GM18520 (cell line): ENCODE measurements around the gene CYP27B1.

ENCODE experiments used
- ATAC-seq: cut with Tn5 transposase; IDR thresholded peaks from one replicate; pipeline ENCODE4 v1.9.1; 2021; ENCODE audit not compliant: unreplicated experiment

The CYP27B1 gene

DNA sequence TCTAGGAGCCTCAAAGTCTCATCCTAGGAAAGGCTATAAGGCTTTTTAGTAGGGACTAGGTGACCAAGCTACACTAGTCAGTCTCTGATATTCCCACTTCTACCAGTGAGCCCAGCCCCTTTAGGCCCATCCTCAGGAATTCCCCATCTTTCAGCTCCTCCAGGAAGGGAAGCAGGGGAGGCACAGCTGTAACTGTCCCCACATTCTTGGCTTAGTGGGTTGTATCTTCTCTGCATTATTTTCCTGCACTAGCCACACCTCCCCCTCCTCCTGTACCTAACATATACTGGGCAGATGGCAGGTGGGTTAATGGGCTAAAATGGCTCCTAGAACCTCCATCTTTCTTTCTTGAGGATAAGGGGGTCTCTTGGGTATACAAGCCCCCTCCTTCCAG is 424 bp upstream of the CYP27B1 start:
- no peak for ATAC-seq

- no peak for ATAC-seq
Measured at GRCh38 chr12:57765698-57766463, 997 bp downstream of the CYP27B1 start.

GRCh38 chr12:57765003-57765697 is 1.7 kb downstream of the CYP27B1 start:
- no peak for ATAC-seq

- no peak for ATAC-seq
Measured at GRCh38 chr12:57764662-57765002, 2.2 kb downstream of the CYP27B1 start.

DNA sequence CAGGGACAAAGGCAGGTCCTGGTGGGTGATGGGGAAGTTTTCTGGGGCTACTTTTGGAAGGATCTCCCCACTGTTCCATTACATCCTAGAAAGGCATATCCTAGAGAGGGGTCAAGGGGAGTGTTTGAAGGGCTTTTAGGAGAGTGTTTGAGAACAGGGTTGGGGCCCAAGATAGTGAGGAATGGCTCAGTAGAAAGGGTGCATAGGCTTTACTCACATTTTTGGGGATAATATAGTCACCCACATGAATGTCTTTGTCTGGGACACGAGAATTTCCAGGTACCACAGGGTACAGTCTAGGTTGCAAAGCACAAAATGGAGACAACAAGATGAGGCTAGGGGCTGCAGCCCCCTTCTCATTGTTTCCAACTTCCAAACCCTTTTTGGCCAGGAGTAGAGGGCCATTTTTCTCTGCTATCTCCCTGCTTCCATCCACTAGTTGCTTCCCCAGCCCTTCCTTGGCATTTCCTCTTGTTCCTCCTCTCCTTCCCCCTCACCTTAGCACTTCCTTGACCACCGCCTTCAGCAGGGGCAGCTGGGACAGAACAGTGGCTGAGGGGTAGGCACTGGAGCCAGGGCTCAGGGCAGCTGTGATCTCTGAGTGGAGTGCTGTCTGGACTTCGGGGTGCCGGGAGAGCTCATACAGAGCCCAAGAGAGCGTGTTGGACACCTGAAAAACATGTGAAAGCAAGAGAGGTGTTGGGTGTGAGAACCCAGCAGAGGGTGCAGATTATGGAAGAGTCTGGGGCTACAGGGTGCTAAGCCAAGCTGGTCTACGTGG is 2.8 kb downstream of the CYP27B1 start:
- ATAC-seq = no peak

- no peak for ATAC-seq
Measured at GRCh38 chr12:57762463-57762862, 4.4 kb downstream of the CYP27B1 start.

GRCh38 chr12:57761391-57761998 is 5.4 kb downstream of the CYP27B1 start:
- ATAC-seq = no peak

GRCh38 chr12:57760347-57760982 is 6.4 kb downstream of the CYP27B1 start:
- ATAC-seq = no peak

DNA sequence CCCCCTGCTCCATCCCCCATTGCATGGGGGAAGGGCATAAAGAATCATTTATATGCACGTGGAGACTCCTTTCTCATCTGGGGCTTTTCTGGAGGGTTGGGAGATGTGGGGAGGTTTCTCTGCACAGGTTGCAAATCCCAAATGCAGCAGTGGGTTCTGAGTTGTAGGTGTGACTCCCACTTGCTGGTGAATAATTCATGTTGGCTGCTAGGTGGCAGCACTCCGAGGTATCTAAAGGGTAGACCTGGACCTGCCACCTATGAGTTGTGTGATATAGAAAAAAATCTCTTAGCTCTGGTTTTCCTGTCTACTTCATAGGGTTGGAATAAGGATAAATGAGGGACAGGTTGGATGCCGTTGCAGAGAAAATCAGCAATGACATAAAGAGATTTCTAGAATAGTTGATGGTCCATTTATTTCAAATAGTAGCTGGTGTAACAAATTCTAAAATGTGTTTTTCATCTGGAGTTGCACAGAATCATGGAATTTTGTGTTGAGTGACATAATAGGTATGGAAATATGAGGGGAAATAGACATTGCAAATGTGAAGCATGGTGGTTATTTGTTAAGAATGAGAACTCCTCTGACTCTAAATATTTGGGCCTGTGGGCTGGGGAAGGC is 7.4 kb downstream of the CYP27B1 start:
- ATAC-seq = no peak

DNA sequence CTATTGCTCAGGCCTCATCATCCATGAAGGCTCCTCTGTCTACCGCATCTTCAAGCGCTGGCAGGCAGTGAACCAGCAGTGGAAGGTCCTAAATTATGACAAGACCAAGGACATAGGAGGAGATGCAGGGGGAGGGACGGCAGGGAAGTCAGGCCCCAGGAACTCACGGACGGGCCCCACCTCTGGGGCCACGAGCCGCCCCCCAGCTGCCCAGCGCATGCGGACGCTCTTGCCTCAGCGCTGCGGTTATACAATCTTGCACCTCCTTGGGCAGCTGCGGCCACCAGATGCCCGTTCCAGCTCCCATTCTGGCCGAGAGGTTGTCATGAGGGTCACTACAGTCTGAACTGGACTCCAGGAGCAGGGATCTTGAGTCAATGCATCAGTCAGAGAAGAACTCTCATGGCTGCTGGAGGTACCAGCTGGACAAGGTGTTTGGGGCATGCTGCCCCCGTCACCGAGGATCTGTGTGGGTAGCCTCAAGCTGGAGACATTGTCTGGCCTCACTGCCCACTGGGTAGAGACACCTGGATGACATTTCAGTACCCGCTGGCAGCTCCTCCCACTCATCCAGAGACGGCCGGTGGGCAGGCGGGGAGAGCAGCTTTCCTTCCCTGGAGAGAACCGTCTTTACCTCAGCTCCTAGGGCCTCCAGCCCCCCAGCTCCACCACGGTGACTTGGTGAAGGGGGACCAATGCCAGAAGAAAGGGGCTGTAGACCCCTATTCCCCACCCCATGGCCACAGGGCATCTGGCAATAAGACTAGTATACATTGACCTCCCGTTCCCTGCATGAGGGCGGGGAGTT is 8.1 kb downstream of the CYP27B1 start:
- no peak for ATAC-seq

- no peak for ATAC-seq
Measured at GRCh38 chr12:57757771-57758170, 9.1 kb downstream of the CYP27B1 start.

GRCh38 chr12:57756406-57757341 is 10.2 kb downstream of the CYP27B1 start:
- ATAC-seq = no peak

GRCh38 chr12:57755454-57756372 is 11.2 kb downstream of the CYP27B1 start:
- no peak for ATAC-seq

DNA sequence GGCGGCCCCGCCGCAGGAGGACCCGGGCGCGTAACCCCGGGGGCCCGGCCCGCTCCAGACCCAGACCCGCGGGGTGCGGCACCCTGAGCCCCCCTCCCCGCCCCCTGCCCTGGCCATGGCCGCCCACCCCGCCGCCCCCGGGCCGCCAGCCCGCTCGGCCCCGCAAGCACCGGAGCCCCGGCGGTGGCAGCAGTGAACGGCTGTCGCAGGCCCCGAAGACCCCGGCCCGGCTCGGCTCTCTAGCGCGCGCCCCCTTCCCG is 11.8 kb downstream of the CYP27B1 start:
- ATAC-seq = no peak

DNA sequence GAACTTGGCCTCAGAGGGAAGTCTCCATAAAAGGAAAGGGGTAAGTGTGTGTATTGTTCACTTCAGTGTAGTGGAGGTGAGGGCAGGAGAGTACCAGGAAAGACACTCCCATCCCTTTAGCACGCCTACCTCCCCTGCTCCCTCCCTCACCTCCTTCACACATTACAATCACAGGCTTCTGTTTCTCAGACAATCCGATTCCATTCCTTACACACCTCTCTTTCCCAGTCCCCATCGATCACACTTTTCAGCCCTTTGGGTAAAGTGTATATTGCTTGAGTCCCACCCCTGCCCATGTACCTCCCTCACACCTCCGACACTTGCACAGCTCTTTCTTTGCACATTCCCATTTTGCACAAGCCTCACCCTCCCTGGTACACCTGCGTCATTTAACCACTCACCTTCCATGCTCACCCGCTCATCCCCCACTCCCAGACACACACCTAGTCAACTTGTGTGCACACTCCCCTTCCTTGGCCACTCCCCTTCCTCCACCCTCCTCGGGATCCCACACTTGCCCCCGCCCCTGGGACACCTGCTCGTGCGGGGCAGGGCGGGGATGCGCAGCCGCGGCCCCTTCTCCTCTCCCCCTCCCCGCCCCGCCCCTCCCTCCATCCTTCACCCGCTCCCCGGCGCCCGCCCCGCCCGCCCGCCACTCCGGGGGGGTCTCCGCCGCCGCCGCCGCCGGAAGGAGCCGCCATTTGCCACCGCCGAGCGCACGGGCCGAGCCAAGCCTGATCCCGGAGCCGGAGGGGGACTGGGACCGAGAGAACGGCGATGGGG is 12.3 kb downstream of the CYP27B1 start, which contains the start of gene MARCHF9:
TSS of gene MARCHF9 (plus strand) at position 693 of the 783 bp plus-strand sequence. CDS start 426 bp downstream, outside the sequence.
- ATAC-seq = peak; percentile 27

DNA sequence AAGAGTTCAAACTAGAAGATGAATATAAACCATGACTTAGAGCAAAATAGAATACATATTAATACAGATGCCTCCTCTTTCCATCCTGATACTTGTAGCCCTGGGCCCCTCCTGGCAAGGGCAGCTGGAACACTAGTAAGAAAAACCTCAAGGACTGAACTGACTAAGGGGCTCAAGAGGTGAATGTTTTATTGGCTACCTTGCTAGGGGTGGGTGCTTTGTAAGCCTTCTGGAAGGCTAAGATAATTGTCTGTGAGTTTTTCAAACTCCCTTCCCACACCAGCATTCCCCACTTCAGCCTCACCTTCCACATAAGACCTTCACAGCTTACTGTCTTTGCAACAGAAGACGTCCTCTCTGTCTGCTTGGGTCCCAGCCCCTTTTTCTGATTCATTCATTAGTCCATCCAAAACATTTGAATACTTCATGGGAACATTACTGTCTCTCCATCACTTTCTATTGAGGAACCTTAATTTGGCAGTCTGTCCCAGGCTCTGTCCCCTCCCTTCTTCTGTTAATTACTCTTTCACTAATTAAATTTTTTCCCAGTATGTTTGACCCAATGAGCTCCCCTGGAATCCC is 13.0 kb downstream of the CYP27B1 start:
- no peak for ATAC-seq

DNA sequence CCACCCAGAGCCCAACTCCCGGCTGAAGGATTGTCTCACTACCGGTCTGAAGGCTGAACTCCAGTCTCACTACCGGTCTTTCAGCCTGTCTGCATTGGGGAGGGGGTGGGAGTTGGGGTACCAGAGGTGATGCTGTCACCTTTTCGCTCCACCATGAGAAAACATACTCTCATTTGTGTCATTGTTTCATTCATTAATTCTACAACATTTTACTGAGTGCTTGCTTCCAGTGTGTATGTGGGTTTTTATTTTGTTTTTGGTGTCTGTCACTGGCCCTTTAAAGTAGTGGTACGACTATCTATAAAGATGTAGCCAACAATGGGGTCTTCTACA is 14.2 kb downstream of the CYP27B1 start:
- ATAC-seq = no peak
